GM19372 (cell line): ENCODE measurements around the gene RAP1B.
A peak's percentile ranks its signal among the peaks of the same experiment; 100 is the strongest.

Experiments used
- ATAC-seq: cut with Tn5 transposase; IDR thresholded peaks from one replicate; pipeline ENCODE4 v1.9.1; 2021; ENCODE audit warnings: mild to moderate bottlenecking, low read depth, moderate library complexity; ENCODE audit not compliant: unreplicated experiment

RAP1B gene

DNA sequence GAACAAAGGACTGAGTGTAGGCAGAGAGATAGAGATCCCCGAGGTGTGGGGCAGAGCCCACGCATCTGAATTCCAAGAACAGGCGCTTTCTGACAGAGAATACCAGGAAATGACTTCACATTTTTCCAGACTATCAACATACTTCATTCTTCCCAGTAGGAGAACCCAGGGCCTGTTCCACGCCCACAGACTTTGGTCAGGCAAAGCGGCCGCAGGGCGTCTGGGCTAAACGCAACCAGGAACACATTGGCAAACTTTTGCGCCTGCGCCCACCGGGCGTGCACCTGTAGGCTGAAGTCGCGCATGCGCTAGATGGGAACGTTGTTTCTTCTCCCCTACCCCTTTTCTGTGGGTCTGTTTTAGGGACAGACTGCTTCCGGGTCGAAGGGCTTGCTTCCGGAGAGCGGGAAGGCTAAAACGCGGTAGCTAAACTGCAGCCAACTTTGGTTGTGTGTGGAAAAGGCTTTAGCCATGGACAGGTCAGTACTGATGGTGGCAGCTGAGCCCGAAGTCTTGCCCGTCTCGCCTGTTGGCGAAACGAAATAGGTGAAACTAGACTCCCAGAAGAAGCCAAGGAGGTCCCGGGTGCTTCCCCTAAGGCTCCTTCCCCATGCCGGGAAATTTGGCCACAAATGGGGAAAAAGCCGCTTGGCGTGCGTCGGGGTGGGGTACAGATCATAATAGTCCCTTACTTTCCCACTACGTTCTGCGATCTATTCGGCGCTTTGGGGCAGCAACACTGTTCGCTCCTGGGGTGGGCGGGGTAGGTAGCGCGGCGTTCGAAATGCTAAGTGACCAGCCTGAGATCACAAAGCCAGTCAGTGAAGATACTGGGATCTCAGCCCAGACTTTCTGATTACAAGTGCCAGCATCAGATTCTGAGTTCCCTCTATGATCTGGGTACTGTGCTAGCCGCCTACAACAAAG is 76.2 kb downstream of the RAP1B start, which contains the start of gene NUP107:
Gene NUP107, plus strand, starts transcription at position 384 of the 927 bp plus-strand sequence. Its CDS starts 88 bp downstream, at position 472.
- peak; percentile 97 for ATAC-seq

GRCh38 chr12:68695454-68695853 is 84.8 kb downstream of the RAP1B start:
- no peak for ATAC-seq

- no peak for ATAC-seq
These were observed 88.8 kb downstream of the RAP1B start for GRCh38 chr12:68699486-68699885.
